GM12873 (cell line): ENCODE results near the gene C6orf89.

ENCODE experiments used
- CTCF ChIP-seq: IDR thresholded peaks from 2 replicates; pipeline ENCODE4 v1.5.1; 2012; ENCODE audit warnings: low read depth, mild to moderate bottlenecking, moderate library complexity, low read length, control low read depth; ENCODE audit not compliant: insufficient read depth; ENCODE audit errors: missing control alignments

C6orf89 gene

DNA sequence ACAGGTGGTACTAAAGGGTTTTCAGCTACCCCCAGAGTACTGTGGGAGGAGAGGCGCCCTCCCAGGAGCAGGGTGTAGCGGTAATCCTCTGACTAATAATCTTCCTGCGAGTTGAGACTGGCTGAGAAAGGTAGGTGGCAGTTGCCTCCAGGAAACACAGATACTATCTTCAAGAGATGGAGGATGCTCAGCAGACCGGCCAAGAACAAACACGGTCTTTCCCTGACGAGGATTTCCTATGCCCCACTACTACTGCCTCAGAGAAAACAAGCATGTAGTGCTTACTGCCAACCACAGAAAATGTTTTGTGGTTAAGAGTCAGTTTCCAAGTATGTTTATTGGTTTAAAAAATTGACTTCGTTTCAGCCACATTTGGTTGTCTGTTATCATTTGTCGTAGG is 26.8 kb downstream of the C6orf89 start:
- TF ChIP-seq CTCF: no peak

DNA sequence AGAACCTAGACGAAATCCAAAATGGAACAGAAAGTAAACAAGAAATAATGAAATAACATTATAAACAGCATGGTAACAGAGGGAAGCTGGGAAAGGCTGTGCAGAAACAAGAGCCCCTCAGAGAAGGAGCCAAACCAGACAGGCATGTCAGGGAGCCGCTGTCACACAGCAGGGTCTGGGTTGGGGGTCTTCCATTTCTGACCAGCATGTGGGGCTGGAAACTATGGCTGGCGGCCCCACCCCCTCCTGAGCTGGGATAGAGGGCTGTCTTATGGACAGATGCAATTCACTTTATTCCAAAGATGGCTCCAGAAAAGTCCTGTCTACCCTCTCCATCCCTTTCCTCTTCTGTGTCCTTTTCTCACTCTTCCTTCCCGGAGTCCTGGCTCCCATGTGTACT is 27.3 kb downstream of the C6orf89 start:
- TF ChIP-seq CTCF: no peak

- TF ChIP-seq CTCF: peak; percentile 18
Observed at GRCh38 chr6:36914227-36914794, 28.6 kb downstream of the C6orf89 start.

GRCh38 chr6:36915599-36915998 is 29.8 kb downstream of the C6orf89 start:
- no peak for TF ChIP-seq CTCF

DNA sequence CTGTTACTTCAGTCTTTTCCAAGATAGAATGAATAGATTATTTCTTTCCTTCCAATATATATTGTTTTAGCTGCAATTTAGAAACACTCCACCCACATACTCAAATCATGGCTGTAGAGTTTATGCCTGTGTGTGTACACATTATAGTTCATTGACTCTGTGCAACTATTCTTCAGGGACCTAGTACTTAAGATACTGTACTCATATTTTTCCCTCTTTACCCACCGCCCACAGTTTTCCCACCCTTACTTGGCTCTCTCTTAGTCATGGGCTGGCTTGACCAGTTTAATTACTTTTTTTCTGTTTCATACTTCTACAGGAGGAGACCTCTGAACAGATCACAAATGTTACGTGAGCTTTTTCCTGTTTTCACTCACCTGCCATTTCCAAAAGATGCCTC is 30.4 kb downstream of the C6orf89 start:
- no peak for TF ChIP-seq CTCF

DNA sequence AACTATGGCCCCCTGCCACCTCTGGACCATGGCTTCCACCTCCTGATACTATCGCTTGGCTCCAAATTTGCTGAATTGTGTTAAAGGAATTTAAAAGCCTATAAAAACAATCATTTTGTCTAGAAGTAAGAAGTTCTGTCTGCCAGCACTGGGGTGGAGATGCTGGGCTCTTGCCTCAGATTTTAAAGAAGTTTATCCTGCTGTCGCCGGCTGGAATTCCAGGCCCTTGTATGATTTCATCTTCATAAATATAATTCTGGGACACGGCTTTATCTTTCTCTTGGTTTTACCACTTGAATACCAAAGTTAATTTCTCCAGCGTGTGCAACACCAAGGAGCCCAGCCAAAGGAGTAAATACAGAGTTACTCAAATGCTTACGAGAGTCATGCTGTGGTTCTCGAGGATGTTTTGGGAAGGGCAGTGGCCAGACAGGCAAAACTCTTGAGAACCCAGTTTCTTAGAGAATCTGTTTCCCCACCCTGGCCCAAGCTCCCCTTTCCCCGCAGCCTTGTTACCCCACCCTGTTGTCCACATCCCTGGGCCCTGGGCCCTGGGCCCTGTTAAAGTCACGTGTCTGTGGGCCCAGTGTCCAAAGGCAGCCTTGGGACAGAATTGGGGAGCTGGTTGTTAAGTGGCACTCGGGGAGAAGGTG is 31.9 kb downstream of the C6orf89 start:
- TF ChIP-seq CTCF: no peak

DNA sequence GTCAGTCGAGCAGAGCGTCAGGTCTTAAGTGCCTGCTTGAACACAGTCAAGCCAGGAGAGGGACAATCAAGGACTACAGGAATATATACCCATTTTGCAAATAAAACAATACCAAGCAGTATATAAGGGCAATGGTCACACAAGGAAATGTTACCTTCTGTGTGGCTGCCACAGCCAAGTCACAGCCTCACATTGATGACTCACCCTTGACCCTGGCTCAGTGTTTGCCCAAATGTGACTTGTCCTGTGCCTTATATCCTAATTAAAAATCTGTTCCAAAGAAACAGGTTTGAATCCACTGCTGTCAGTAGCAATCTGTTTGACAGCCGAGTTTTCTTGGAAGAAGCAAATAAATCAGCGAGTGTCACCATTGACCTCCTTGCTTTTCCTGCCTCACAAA is 34.3 kb downstream of the C6orf89 start:
- TF ChIP-seq CTCF: no peak
